Lower leg skin (tissue), 3 donors: ENCODE results near the gene TUBA4A.

Experiments used
- CTCF ChIP-seq, 3 donors: fragments of 450-650 bp; IDR thresholded peaks; one replicate each; pipeline ENCODE4 v1.5.1; 2016; ENCODE audit warnings: antibody characterized with exemption in 3 of 3, mild to moderate bottlenecking in 3 of 3, moderate library complexity in 2 of 3
- POLR2A ChIP-seq, 2 donors: fragments of 450-650 bp; IDR thresholded peaks; one replicate each; pipeline ENCODE4 v1.6.1; 2016 to 2017; ENCODE audit warnings: antibody characterized with exemption in 2 of 2, mild to moderate bottlenecking in 1 of 2, moderate library complexity in 1 of 2

GRCh38 chr2:219292616-219293015 is 38.9 kb upstream of the TUBA4A start:
- TF ChIP-seq CTCF (IDR thresholded peaks at IDR 0.05) = no peak
- TF ChIP-seq POLR2A (IDR thresholded peaks at IDR 0.05) = no peak
